ENCODE data around the gene HAPLN3. TPM values are rescaled to one million over a fixed set of nuclear protein-coding genes. Genes with fewer than 3 reads are reported as not detected.
A peak's percentile ranks its signal among the peaks of the same experiment; 100 is the strongest.

The HAPLN3 gene
- total RNA-seq, 8 experiments from 2014 or later: 0.16 to 2.6 (median 1.2) TPM

DNA sequence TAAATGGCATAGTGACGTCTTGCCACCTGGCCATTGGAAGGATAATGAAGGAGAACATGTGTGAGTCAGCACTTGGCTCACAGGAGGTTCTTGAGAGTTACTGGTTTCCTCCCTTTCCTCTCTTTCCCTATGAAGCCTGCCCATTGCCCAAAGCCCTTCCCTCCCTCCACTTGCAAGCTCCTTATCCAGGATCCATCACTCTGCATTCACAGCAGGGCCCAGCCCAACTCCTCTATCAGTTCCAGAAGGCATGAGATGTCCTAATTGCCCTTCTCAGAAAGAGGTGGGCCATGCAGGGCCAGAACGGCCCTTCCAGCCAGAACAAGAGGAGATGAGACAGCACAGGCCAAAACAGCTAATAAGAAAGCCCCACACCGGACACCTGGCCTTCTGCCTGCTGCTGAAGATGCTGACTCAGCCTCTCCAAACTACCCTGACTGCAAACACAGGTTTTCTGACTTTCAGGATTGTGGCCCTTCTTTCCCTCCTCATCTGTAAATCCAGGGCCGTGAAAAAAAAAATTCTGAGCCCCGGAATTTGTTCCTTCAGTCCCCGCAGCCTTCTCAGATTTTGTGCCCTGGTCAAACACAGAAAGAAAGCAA, 29.7 kb downstream of the HAPLN3 start:
- Histone ChIP-seq H3K27ac (no peak overlapping the region), H3K4me1 (replicated peaks in 1 of 2) (no peaks in the 10 kb centered on the region), H3K4me3 (no peak overlapping the region)
- in situ Hi-C loops (cut with MboI; ENCODE audit: low pct_unique_long_range_greater_than_20kb in 2 of 9, low sequenced_read_pairs in 9 of 9, unreplicated experiment in 9 of 9): no loop called here
- 0 to 85% (median 29%) methylated on average over 1 to 5 of the region's 6 CpGs; no CpG with 5 or more reads in 1 of the 10 experiments for whole genome bisulfite sequencing, 10 experiments
- peak in 2 of 8 experiments; percentile 93 to 97 for ATAC-seq (replicated peaks in 6 of 8)

DNA sequence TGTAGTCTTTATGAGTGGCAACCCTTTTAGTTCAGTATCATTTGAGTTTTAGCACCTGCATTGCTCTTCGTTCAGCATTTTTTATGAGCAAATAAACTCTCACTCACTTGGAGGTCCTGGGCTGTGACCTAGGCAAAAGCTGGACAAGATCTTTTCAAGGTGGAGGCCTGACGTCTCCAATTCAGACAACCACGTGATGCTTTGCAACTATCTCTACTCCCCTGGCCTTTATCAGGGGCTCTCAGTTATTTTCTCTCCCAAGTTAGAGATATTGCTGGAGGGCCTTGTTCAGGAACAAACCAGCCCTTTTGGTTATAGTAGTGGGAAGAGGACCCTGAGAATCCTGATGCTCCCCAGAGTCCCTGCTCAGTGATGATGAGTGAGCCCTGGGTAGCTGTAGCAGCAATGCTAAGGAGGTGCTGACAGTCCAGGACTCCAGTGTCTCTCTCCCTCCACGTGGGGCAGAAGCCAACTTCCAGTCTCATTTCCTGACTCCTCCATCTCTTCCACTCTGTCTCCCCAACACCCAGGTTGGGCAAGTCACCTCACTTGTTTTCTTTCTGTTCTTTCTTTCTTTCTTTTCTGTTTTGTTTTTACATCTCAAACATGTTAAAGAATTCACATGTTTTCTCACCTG, 30.4 kb downstream of the HAPLN3 start:
- H3K4me3 ChIP-seq: no peak overlapping the region
- in situ Hi-C loops (cut with MboI; ENCODE audit: low pct_unique_long_range_greater_than_20kb in 2 of 9, low sequenced_read_pairs in 9 of 9, unreplicated experiment in 9 of 9): no loop called here

GRCh38 chr15:88863412-88863811, 31.9 kb downstream of the HAPLN3 start:
- H3K27ac ChIP-seq: no peak overlapping the region
- H3K4me1 ChIP-seq (replicated peaks in 1 of 2): no peaks in the 10 kb centered on the region
- WGBS, 10 experiments: 0 to 67% (median 38%) methylated on average over 1 of the region's 1 CpG; no CpG with 5 or more reads in 4 of the 10 experiments
- no peak for ATAC-seq (replicated peaks in 6 of 8)
- no peak overlapping the region for H3K4me3 ChIP-seq
- in situ Hi-C loops (cut with MboI; ENCODE audit: low pct_unique_long_range_greater_than_20kb in 2 of 9, low sequenced_read_pairs in 9 of 9, unreplicated experiment in 9 of 9): no loop called here

More for the DNA sequence above, 30.4 kb downstream of the HAPLN3 start:
- 0 to 83% (median 23%) methylated on average over 1 to 4 of the region's 4 CpGs; no CpG with 5 or more reads in 1 of the 10 experiments for WGBS, 10 experiments
- peak in 2 of 8 experiments; percentile 53 to 59 for ATAC-seq (replicated peaks in 6 of 8)
- Histone ChIP-seq H3K4me1 (replicated peaks in 1 of 2) (no peaks in the 10 kb centered on the region), H3K27ac (no peak overlapping the region)

- no peak overlapping the region for H3K4me3 ChIP-seq
- no peaks in the 10 kb centered on the region for H3K4me1 ChIP-seq (replicated peaks in 1 of 2)
- WGBS, 10 experiments: 0 to 80% (median 58%) methylated on average over 1 to 5 of the region's 7 CpGs; no CpG with 5 or more reads in 2 of the 10 experiments
- ATAC-seq (replicated peaks in 6 of 8): no peak
- in situ Hi-C loops (cut with MboI; ENCODE audit: low pct_unique_long_range_greater_than_20kb in 2 of 9, low sequenced_read_pairs in 9 of 9, unreplicated experiment in 9 of 9): no loop called here
- no peak overlapping the region for H3K27ac ChIP-seq
These were observed 35.1 kb downstream of the HAPLN3 start for GRCh38 chr15:88860212-88860611.

- Histone ChIP-seq H3K27ac (no peak overlapping the region), H3K4me1 (replicated peaks in 1 of 2) (no peaks in the 10 kb centered on the region), H3K4me3 (no peak overlapping the region)
- 0 to 86% (median 40%) methylated on average over 1 to 7 of the region's 7 CpGs; no CpG with 5 or more reads in 2 of the 10 experiments for WGBS, 10 experiments
- in situ Hi-C loops (cut with MboI; ENCODE audit: low pct_unique_long_range_greater_than_20kb in 2 of 9, low sequenced_read_pairs in 9 of 9, unreplicated experiment in 9 of 9): no loop called here
- no peak for ATAC-seq (replicated peaks in 6 of 8)
These were observed 35.8 kb downstream of the HAPLN3 start for GRCh38 chr15:88859550-88859949.

GRCh38 chr15:88858934-88859333, 36.4 kb downstream of the HAPLN3 start:
- H3K4me1 ChIP-seq (replicated peaks in 1 of 2): no peaks in the 10 kb centered on the region
- no peak overlapping the region for H3K4me3 ChIP-seq
- no peak for ATAC-seq (replicated peaks in 6 of 8)
- in situ Hi-C loops (cut with MboI; ENCODE audit: low pct_unique_long_range_greater_than_20kb in 2 of 9, low sequenced_read_pairs in 9 of 9, unreplicated experiment in 9 of 9): no loop called here
- 69 to 100% (median 90%) methylated on average over 1 to 6 of the region's 11 CpGs; no CpG with 5 or more reads in 6 of the 10 experiments for WGBS, 10 experiments
- no peak overlapping the region for H3K27ac ChIP-seq

DNA sequence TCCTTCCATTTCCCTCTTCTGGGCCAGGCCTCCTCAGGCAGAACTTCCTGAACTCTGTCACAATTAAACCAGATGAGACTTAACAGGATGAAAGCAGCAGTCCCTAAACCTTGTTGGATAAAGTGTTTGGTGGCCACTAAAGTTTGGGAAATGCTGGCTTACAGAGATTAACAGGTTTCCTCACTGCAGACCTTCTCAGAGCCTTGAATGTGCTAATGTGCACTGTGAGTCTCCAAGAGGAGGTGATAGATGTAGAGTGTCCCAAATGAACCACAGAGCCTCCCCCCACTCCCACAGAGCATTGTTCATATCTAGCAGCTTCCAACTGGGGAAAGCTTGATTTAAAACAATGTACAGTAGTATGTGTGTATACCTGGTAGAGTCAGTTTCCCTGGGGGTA, 42.9 kb downstream of the HAPLN3 start:
- Histone ChIP-seq H3K4me3 (no peak overlapping the region), H3K4me1 (replicated peaks in 1 of 2) (no peaks in the 10 kb centered on the region), H3K27ac (no peak overlapping the region)
- in situ Hi-C loops (cut with MboI; ENCODE audit: low pct_unique_long_range_greater_than_20kb in 2 of 9, low sequenced_read_pairs in 9 of 9, unreplicated experiment in 9 of 9): no loop called here
- no peak for ATAC-seq (replicated peaks in 6 of 8)

- WGBS, 10 experiments: 17 to 47% (median 40%) methylated on average over 1 to 3 of the region's 22 CpGs; no CpG with 5 or more reads in 3 of the 10 experiments
- no peak overlapping the region for H3K27ac ChIP-seq
- no peaks in the 10 kb centered on the region for H3K4me1 ChIP-seq (replicated peaks in 1 of 2)
- ATAC-seq (replicated peaks in 6 of 8): peak in 1 of 8 experiments; percentile 46
- in situ Hi-C loops (cut with MboI; ENCODE audit: low pct_unique_long_range_greater_than_20kb in 2 of 9, low sequenced_read_pairs in 9 of 9, unreplicated experiment in 9 of 9): no loop called here
- H3K4me3 ChIP-seq: no peak overlapping the region
These were observed 45.8 kb downstream of the HAPLN3 start for GRCh38 chr15:88849376-88850072.

GRCh38 chr15:88848203-88848602, 47.1 kb downstream of the HAPLN3 start:
- Histone ChIP-seq H3K4me1 (replicated peaks in 1 of 2) (no peaks in the 10 kb centered on the region), H3K27ac (no peak overlapping the region), H3K4me3 (no peak overlapping the region)
- ATAC-seq (replicated peaks in 6 of 8): no peak
- WGBS, 10 experiments: 0 to 100% (median 80%) methylated on average over 1 to 3 of the region's 3 CpGs; no CpG with 5 or more reads in 2 of the 10 experiments
- in situ Hi-C loops (cut with MboI; ENCODE audit: low pct_unique_long_range_greater_than_20kb in 2 of 9, low sequenced_read_pairs in 9 of 9, unreplicated experiment in 9 of 9): no loop called here

DNA sequence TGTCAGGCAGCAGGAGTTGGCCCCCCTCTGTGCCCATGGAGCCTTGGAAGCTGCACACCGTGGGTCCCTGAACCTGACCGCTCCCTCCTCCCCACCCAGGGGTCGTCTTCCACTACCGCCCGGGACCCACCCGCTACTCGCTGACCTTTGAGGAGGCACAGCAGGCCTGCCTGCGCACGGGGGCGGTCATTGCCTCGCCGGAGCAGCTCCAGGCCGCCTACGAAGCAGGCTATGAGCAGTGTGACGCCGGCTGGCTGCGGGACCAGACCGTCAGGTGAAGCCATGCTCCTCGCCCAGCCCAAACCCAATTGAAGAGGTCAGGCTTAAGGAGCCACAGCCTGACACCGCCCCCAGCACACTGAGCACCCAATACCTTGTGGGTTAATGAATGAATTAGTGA, 48.2 kb downstream of the HAPLN3 start:
- Histone ChIP-seq H3K4me1 (replicated peaks in 1 of 2) (no peaks in the 10 kb centered on the region), H3K27ac (no peak overlapping the region), H3K4me3 (no peak overlapping the region)
- in situ Hi-C loops (cut with MboI; ENCODE audit: low pct_unique_long_range_greater_than_20kb in 2 of 9, low sequenced_read_pairs in 9 of 9, unreplicated experiment in 9 of 9): no loop called here
- ATAC-seq (replicated peaks in 6 of 8): no peak
- WGBS, 10 experiments: 80% methylated on average over 1 of the region's 20 CpGs; no CpG with 5 or more reads in 8 of the 10 experiments

GRCh38 chr15:88845616-88846015, 49.7 kb downstream of the HAPLN3 start:
- WGBS, 10 experiments: 50 to 89% (median 63%) methylated on average over 2 to 8 of the region's 15 CpGs; no CpG with 5 or more reads in 7 of the 10 experiments
- H3K27ac ChIP-seq: no peak overlapping the region
- in situ Hi-C loops (cut with MboI; ENCODE audit: low pct_unique_long_range_greater_than_20kb in 2 of 9, low sequenced_read_pairs in 9 of 9, unreplicated experiment in 9 of 9): no loop called here
- no peak for ATAC-seq (replicated peaks in 6 of 8)
- H3K4me1 ChIP-seq (replicated peaks in 1 of 2): no peaks in the 10 kb centered on the region
- no peak overlapping the region for H3K4me3 ChIP-seq

DNA sequence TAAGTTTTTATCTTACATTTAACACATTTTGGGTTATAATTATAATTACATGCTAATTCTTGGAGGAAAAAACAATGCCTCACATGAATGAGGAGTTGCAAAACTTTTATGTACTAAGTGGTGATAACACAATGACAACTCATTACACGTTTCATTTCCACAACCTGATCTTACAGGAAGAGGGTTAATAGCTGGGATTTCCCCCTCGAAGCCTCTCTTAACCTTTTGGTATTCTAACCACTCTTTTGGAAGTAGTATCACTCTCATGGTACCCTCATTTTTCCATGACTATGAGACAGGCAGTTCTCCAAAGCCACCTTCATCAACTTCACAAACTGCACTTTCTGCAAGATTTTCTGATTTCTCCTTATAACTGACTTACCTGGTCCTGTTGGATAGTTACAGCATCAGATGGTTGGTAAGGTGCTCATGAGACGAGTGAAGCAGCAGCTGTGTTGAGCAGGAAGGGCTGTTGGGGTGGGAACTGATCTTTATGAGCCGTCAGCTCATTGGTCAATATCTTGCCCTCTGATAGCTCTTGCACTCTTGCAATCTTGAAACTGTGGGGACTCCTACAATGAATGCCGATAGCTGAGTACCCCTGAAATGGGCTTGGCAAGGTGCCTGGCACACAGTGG, 50.5 kb downstream of the HAPLN3 start:
- H3K4me1 ChIP-seq (replicated peaks in 1 of 2): no peaks in the 10 kb centered on the region
- in situ Hi-C loops (cut with MboI; ENCODE audit: low pct_unique_long_range_greater_than_20kb in 2 of 9, low sequenced_read_pairs in 9 of 9, unreplicated experiment in 9 of 9): no loop called here
- WGBS, 10 experiments: 0 to 93% (median 51%) methylated on average over 1 to 4 of the region's 5 CpGs; no CpG with 5 or more reads in 1 of the 10 experiments
- no peak overlapping the region for H3K4me3 ChIP-seq
- H3K27ac ChIP-seq: no peak overlapping the region
- no peak for ATAC-seq (replicated peaks in 6 of 8)

GRCh38 chr15:88843334-88843733, 52.0 kb downstream of the HAPLN3 start:
- in situ Hi-C loops (cut with MboI; ENCODE audit: low pct_unique_long_range_greater_than_20kb in 2 of 9, low sequenced_read_pairs in 9 of 9, unreplicated experiment in 9 of 9): no loop called here
- no peak overlapping the region for H3K27ac ChIP-seq
- H3K4me1 ChIP-seq (replicated peaks in 1 of 2): no peaks in the 10 kb centered on the region
- no peak for ATAC-seq (replicated peaks in 6 of 8)
- no peak overlapping the region for H3K4me3 ChIP-seq
- 20 to 100% (median 89%) methylated on average over 1 to 10 of the region's 21 CpGs; no CpG with 5 or more reads in 5 of the 10 experiments for WGBS, 10 experiments
